IMR-90 (cell line): ENCODE results near the gene CD248. TPM values are rescaled to one million over a fixed set of nuclear protein-coding genes. Genes with fewer than 3 reads are reported as not detected.

Experiments
- ATAC-seq: fragments of 200-7000 bp; cut with Tn5 transposase; 2 replicates; pipeline ENCODE4 v1.9.1; 2020; ENCODE audit warnings: low read depth, mild to moderate bottlenecking, moderate library complexity
- BruUV-seq: library from RNA; stranded (reverse); fragments of 400-500 nt; replicated peaks from 2 replicates; lab custom pipeline; 2021; lab: Mats Ljungman, UMichigan
- CTCF ChIA-PET: fragments of 300-600 bp; formaldehyde crosslinking; extraction: SDS; loops from one replicate; lab custom pipeline; 2021; ENCODE audit warnings: antibody characterized with exemption; lab: Yijun Ruan, JAX
- POLR2A ChIA-PET: fragments of 300-600 bp; sonication (Branson Sonifier 250); formaldehyde crosslinking; loops from one replicate; lab custom pipeline; 2022; ENCODE audit warnings: antibody characterized with exemption; ENCODE audit not compliant: unreplicated experiment; lab: Charles Lee
- DNase-seq: peaks from one replicate; pipeline ENCODE4 v3.0.0; 2013
- H2AFZ ChIP-seq: replicated peaks from 2 replicates; pipeline ENCODE3; 2013; ENCODE audit warnings: low read length, mild to moderate bottlenecking; ENCODE audit not compliant: poor library complexity
- H2AK5ac ChIP-seq: 2 replicates; pipeline ENCODE4 v1.6.1; 2013; ENCODE audit warnings: low read depth, low read length, inconsistent platforms
- H2AK9ac ChIP-seq: replicated peaks from 2 replicates; pipeline ENCODE3; 2013; ENCODE audit warnings: mild to moderate bottlenecking, low read depth, low read length, moderate library complexity; ENCODE audit not compliant: poor library complexity
- H2BK120ac ChIP-seq: 2 replicates; pipeline ENCODE4 v1.6.1; 2013; ENCODE audit warnings: low read depth, low read length, inconsistent platforms
- H2BK15ac ChIP-seq: 3 replicates; pipeline ENCODE4 v1.6.1; 2013; ENCODE audit warnings: low read depth, low read length, inconsistent platforms
- H2BK20ac ChIP-seq: 2 replicates; pipeline ENCODE4 v1.6.1; 2013; ENCODE audit warnings: low read depth, mild to moderate bottlenecking, inconsistent platforms, low read length, moderate library complexity
- H2BK5ac ChIP-seq: 2 replicates; pipeline ENCODE4 v1.6.1; 2013; ENCODE audit warnings: mild to moderate bottlenecking, low read depth, low read length, inconsistent platforms; ENCODE audit not compliant: poor library complexity, severe bottlenecking
- H3K14ac ChIP-seq: replicated peaks from 2 replicates; pipeline ENCODE4 v1.6.1; 2013; ENCODE audit warnings: low read depth, low read length, inconsistent platforms
- H3K18ac ChIP-seq: 2 replicates; pipeline ENCODE4 v1.6.1; 2013; ENCODE audit warnings: low read depth, low read length, control low read depth
- H3K23ac ChIP-seq: 2 replicates; pipeline ENCODE4 v1.6.1; 2013; ENCODE audit warnings: low read depth, low read length, inconsistent platforms
- H3K27ac ChIP-seq: 2 replicates; pipeline ENCODE4 v1.5.1; 2013; ENCODE audit warnings: mild to moderate bottlenecking, control low read depth, low read length; ENCODE audit not compliant: insufficient read depth
- H3K27me3 ChIP-seq: 2 replicates; pipeline ENCODE4 v1.6.1; 2013; ENCODE audit warnings: low read length; ENCODE audit not compliant: control insufficient read depth, insufficient read depth
- H3K36me3 ChIP-seq: 2 replicates; pipeline ENCODE4 v1.6.1; 2013; ENCODE audit warnings: low read length, mixed read lengths; ENCODE audit not compliant: control insufficient read depth, insufficient read depth
- H3K4ac ChIP-seq: 2 replicates; pipeline ENCODE4 v1.6.1; 2013; ENCODE audit warnings: low read depth, low read length, inconsistent platforms
- H3K4me1 ChIP-seq: 2 replicates; pipeline ENCODE4 v1.6.1; 2013; ENCODE audit warnings: low read length, mixed read lengths; ENCODE audit not compliant: control insufficient read depth, insufficient read depth
- H3K4me2 ChIP-seq: 2 replicates; pipeline ENCODE4 v1.6.1; 2013; ENCODE audit warnings: low read depth, mild to moderate bottlenecking, control low read depth, low read length, moderate library complexity
- H3K4me3 ChIP-seq: 2 replicates; pipeline ENCODE4 v1.5.1; 2013; ENCODE audit warnings: low read depth, mild to moderate bottlenecking, control low read depth, low read length, moderate library complexity; ENCODE audit not compliant: insufficient read depth
- H3K56ac ChIP-seq: 2 replicates; pipeline ENCODE4 v1.6.1; 2013; ENCODE audit warnings: low read length, inconsistent platforms; ENCODE audit not compliant: insufficient read depth; ENCODE audit errors: extremely low read depth
- H3K79me1 ChIP-seq, 2 experiments: 2 replicates each; pipeline ENCODE4 v1.6.1; 2013; ENCODE audit warnings: low read length in 2 of 2, inconsistent platforms in 1 of 2, low read depth in 1 of 2
- H3K9ac ChIP-seq: 2 replicates; pipeline ENCODE4 v1.6.1; 2013; ENCODE audit warnings: low read depth, low read length, control low read depth
- H3K9me1 ChIP-seq: 2 replicates; pipeline ENCODE4 v1.6.1; 2013; ENCODE audit warnings: low read length, inconsistent platforms; ENCODE audit not compliant: insufficient read depth
- H3K9me3 ChIP-seq: 2 replicates; pipeline ENCODE4 v1.6.1; 2013; ENCODE audit warnings: low read length; ENCODE audit not compliant: control insufficient read depth, insufficient read depth
- H4K20me1 ChIP-seq: 2 replicates; pipeline ENCODE4 v1.6.1; 2013; ENCODE audit warnings: low read length, inconsistent platforms; ENCODE audit not compliant: insufficient read depth
- H4K5ac ChIP-seq: 2 replicates; pipeline ENCODE4 v1.6.1; 2013; ENCODE audit warnings: mild to moderate bottlenecking, low read depth, low read length, control low read depth
- H4K8ac ChIP-seq, 2 experiments: 2 replicates each; pipeline ENCODE4 v1.6.1; 2013; ENCODE audit warnings: low read depth in 2 of 2, low read length in 2 of 2, control low read depth in 1 of 2, inconsistent platforms in 1 of 2
- H4K91ac ChIP-seq: 2 replicates; pipeline ENCODE4 v1.6.1; 2013; ENCODE audit warnings: low read depth, low read length, inconsistent platforms; ENCODE audit not compliant: insufficient read depth
- CTCF ChIP-seq: conservative IDR thresholded peaks from 2 replicates; pipeline ENCODE4 v1.5.1; 2012; ENCODE audit warnings: mild to moderate bottlenecking, low read depth, low read length, improper control_type of control experiment
- MAZ ChIP-seq: IDR thresholded peaks from 2 replicates; pipeline ENCODE4 v1.6.1; 2012; ENCODE audit warnings: low read depth, mild to moderate bottlenecking, low read length, improper control_type of control experiment, moderate library complexity, borderline replicate concordance
- WGBS, 2 experiments: methylation state at CpG; one replicate each; pipeline versions ENCODE4 v1.1.5 to v1.1.7; 2013; ENCODE audit warnings: missing lambda C conversion rate in 2 of 2; ENCODE audit not compliant: insufficient read length in 1 of 2; ENCODE audit errors: extremely low coverage in 2 of 2; 5-methylcytosine and 5-hydroxymethylcytosine counted together
- dilution Hi-C: fragments of 300-500 bp; cut with HindIII; formaldehyde crosslinking; loops from one replicate; pipeline ENCODE4 v1.14.3; 2018; ENCODE audit warnings: low sequenced_read_pairs; ENCODE audit not compliant: unreplicated experiment
- in situ Hi-C: fragments of 300-500 bp; cut with MboI; formaldehyde crosslinking; loops from 3 replicates; pipeline ENCODE4 v1.14.3; 2019; ENCODE audit warnings: low sequenced_read_pairs, inconsistent platforms, mixed read lengths
- intact Hi-C: fragments of 100-400 bp; cut with micrococcal nuclease; formaldehyde crosslinking; loops from 2 replicates; pipeline ENCODE4 v1.10.0; 2022
- polyA plus RNA-seq, 3 experiments: library from polyadenylated mRNA; depleted of rRNA; stranded (reverse); fragments of >200 nt; gene quantifications; 2 replicates each; pipeline ENCODE4 v1.2.3, GENCODE V29; 2012; ENCODE audit warnings: low replicate concordance in 1 of 3
- total RNA-seq: library from RNA; depleted of rRNA; stranded (reverse); fragments of >200 nt; gene quantifications from 2 replicates; pipeline ENCODE4 v1.2.3, GENCODE V29; 2012

CD248 gene
- total and polyA plus RNA-seq, 2 of the 4 experiments (the other 2 are of a cell fraction): 19.5 to 223 TPM

- Histone ChIP-seq H2AK9ac (peak overlapping the region; percentile 65), H3K23ac (no peak overlapping the region), H3K9ac (no peak overlapping the region), H3K27me3 (no peaks in the 10 kb centered on the region; the same call in 1 of the 2 replicates), H3K9me3 (no peaks in the 10 kb centered on the region), H4K20me1 (peaks cover 29% of the 10 kb centered on the region), H4K8ac (no peak overlapping the region), H2BK120ac (no peak overlapping the region), H2BK20ac (no peak overlapping the region), H3K4me3 (no peak overlapping the region), H3K27ac (no peak overlapping the region), H2BK15ac (no peak overlapping the region), H3K4ac (no peak overlapping the region), H3K56ac (no peak overlapping the region), H3K79me1 (peaks cover 0 to 14% of the 10 kb centered on the region in 2 experiments; a peak in 3 of 4 replicates), H3K4me2 (no peak overlapping the region), H3K18ac (no peak overlapping the region), H2AK5ac (no peak overlapping the region), H2AFZ (no peak overlapping the region), H3K9me1 (peaks cover 6% of the 10 kb centered on the region; the same call in 1 of the 2 replicates), H3K4me1 (peaks cover 5% of the 10 kb centered on the region; the same call in 1 of the 2 replicates), H4K5ac (no peak overlapping the region), H2BK5ac (no peak overlapping the region), H3K36me3 (peaks cover 19% of the 10 kb centered on the region), H4K91ac (no peak overlapping the region), H3K14ac (no peak overlapping the region)
- intact Hi-C loops: no loop called here
- BruUV-seq: no TSS peak
- ChIA-PET CTCF (no interaction called here), POLR2A (interaction anchor here (0.5 to 0.8 kb wide), 2 partner anchors 9 kb away, joined by 3 to 6 read pairs; partner anchors contain the start of gene YIF1A)
- in situ Hi-C loops: no loop called here
- ATAC-seq (no peak), DNase-seq (no peak)
- WGBS, 2 experiments: 58% methylated on average over 4 of the region's 14 CpGs; no CpG with 5 or more reads in 1 of the 2 experiments
- 0 out of 2 replicates have a peak, but pooled peaks have one; percentile 13 for TF ChIP-seq MAZ
- no peak for TF ChIP-seq CTCF
- dilution Hi-C loops: no loop called here
Observed at GRCh38 chr11:66280428-66280827, 36.4 kb downstream of the CD248 start.
